ENCODE data around the gene ZNF787. TPM values are rescaled to one million over a fixed set of nuclear protein-coding genes. Genes with fewer than 3 reads are reported as not detected.

The ZNF787 gene
- total and polyA plus RNA-seq, 2 of the 8 experiments (the other 6 are each of a cell fraction or from before 2014, with no cell fraction given): 19.7 to 56.0 TPM

DNA sequence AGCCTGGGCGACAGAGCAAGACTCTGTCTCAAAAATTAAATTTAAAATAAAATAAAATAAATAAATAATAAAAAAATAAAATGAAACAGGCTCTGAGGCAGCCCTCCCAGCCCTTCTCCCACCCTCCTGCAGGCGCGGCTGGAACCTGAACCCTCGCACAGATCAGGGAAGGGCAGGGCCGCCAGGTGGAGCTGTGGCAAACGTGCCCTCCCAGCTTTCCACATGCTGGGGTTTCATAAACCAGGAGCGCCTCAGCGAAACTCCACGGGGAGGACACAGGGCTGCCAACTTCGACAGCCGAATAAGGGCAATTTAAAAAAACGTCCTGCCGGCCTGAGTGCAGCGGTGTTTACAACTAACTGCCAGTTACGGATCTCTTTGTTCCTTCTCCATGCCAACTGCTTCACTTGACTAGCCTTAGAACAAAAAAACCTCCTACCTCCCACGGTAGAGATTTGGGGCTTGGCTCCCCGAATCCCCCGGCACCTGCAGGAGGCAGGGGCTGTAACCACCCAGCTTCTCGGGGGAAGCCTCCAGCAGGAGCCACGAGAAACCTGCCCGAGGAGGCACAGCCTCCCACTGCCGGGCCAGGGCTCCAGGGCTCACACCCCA is 15.9 kb downstream of the ZNF787 start (continued):
- TF ChIP-seq, protein P1, sequence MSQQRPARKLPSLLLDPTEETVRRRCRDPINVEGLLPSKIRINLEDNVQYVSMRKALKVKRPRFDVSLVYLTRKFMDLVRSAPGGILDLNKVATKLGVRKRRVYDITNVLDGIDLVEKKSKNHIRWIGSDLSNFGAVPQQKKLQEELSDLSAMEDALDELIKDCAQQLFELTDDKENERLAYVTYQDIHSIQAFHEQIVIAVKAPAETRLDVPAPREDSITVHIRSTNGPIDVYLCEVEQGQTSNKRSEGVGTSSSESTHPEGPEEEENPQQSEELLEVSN (IDR thresholded peaks at IDR 0.05): peak; percentile 48
- no peak for TF ChIP-seq NRF1 (IDR thresholded peaks at IDR 0.05; ENCODE audit: low read depth, low read length)
- 0 out of 2 replicates have a peak, but pooled peaks have one; percentile 20 for TF ChIP-seq SP1 (IDR thresholded peaks at IDR 0.05; ENCODE audit: low read depth, low read length)
- peak; percentile 79 for TF ChIP-seq SRF (IDR thresholded peaks at IDR 0.05; ENCODE audit: low read depth, low read length)
- peak; percentile 69 to 73 for TF ChIP-seq RAD21 (IDR thresholded peaks at IDR 0.05 in 1 of 2, conservative IDR thresholded peaks at IDR 0.05 in 1 of 2; ENCODE audit: low read depth in 2 of 2, low read length in 2 of 2)

Data from H1 (cell line).